CD4-positive, alpha-beta T cell (primary cell): Measurements from ENCODE around the gene SOCS6. TPM values are rescaled to one million over a fixed set of nuclear protein-coding genes. Genes with fewer than 3 reads are reported as not detected.

Experiments used
- ATAC-seq: fragments of 200-7000 bp; cut with Tn5 transposase; one replicate; pipeline ENCODE4 v1.10.0; 2022; ENCODE audit warnings: mild to moderate bottlenecking; ENCODE audit not compliant: poor library complexity
- CTCF ChIA-PET: fragments of 350-600 bp; sonication (Branson Sonifier 250); formaldehyde crosslinking; loops from one replicate; lab custom pipeline; 2021; ENCODE audit warnings: antibody characterized with exemption, inconsistent platforms; lab: Charles Lee
- POLR2A ChIA-PET: fragments of 350-600 bp; sonication (Branson Sonifier 250); formaldehyde crosslinking; loops from one replicate; lab custom pipeline; 2021; ENCODE audit warnings: antibody characterized with exemption, inconsistent platforms; lab: Charles Lee
- DNase-seq, 14 experiments: peaks; one replicate each; pipeline ENCODE4 v3.0.0-alpha.2; 2013 to 2020; ENCODE audit warnings: mixed read lengths in 2 of 14
- H3K27ac ChIP-seq, 2 donors: one replicate each; pipeline versions ENCODE4 v1.5.1 to v1.7.0; 2013; ENCODE audit warnings: low read length in 2 of 2, low read depth in 1 of 2, mild to moderate bottlenecking in 1 of 2
- H3K27me3 ChIP-seq, 2 experiments: 1 replicate in 1 of 2; 2 replicates in 1 of 2; pipeline versions ENCODE4 v1.6.1 to v1.7.0; 2013; ENCODE audit warnings: low read length in 2 of 2, control low read depth in 1 of 2, mild to moderate bottlenecking in 1 of 2, moderate library complexity in 1 of 2; ENCODE audit not compliant: insufficient read depth in 2 of 2, control insufficient read depth in 1 of 2
- H3K36me3 ChIP-seq: one replicate; pipeline ENCODE4 v1.6.1; 2013; ENCODE audit warnings: low read length, control low read depth; ENCODE audit not compliant: insufficient read depth
- H3K4me1 ChIP-seq: one replicate; pipeline ENCODE4 v1.6.1; 2013; ENCODE audit warnings: low read length, control low read depth; ENCODE audit not compliant: insufficient read depth
- H3K4me3 ChIP-seq: one replicate; pipeline ENCODE4 v1.5.1; 2013; ENCODE audit warnings: mild to moderate bottlenecking, low read length, moderate library complexity
- H3K9me3 ChIP-seq, 2 experiments: 1 replicate in 1 of 2; 2 replicates in 1 of 2; pipeline versions ENCODE4 v1.6.1 to v1.7.0; 2013; ENCODE audit warnings: low read length in 2 of 2, mild to moderate bottlenecking in 2 of 2, control low read depth in 1 of 2, moderate library complexity in 1 of 2; ENCODE audit not compliant: control insufficient read depth in 1 of 2, insufficient read depth in 1 of 2
- H3K27ac Mint-ChIP-seq: one replicate; pipeline ENCODE4 v1.8.0; 2020; ENCODE audit warnings: mixed read lengths
- H3K27me3 Mint-ChIP-seq: one replicate; pipeline ENCODE4 v1.8.0; 2021; ENCODE audit warnings: mixed read lengths
- H3K36me3 Mint-ChIP-seq: one replicate; pipeline ENCODE4 v1.8.0; 2021; ENCODE audit warnings: low read depth, mixed read lengths
- H3K4me1 Mint-ChIP-seq: one replicate; pipeline ENCODE4 v1.8.0; 2021; ENCODE audit warnings: low read depth, mixed read lengths
- H3K4me3 Mint-ChIP-seq: one replicate; pipeline ENCODE4 v1.8.0; 2020; ENCODE audit warnings: mild to moderate bottlenecking, mixed read lengths
- H3K9me3 Mint-ChIP-seq: one replicate; pipeline ENCODE4 v1.8.0; 2020; ENCODE audit warnings: mixed read lengths
- CTCF ChIP-seq: fragments of 200-600 bp; IDR thresholded peaks from one replicate; pipeline ENCODE4 v1.8.0; 2022; ENCODE audit warnings: antibody characterized with exemption, mild to moderate bottlenecking
- intact Hi-C, 2 experiments: fragments of 100-400 bp; cut with DNase I in 1 of 2; cut with micrococcal nuclease in 1 of 2; formaldehyde crosslinking; loops; one replicate each; pipeline versions ENCODE4 v1.15.1 to v1.9.0; 2023 to 2025; cut with DNase I, micrococcal nuclease
- total RNA-seq, 174 experiments: library from RNA in 2 of 174; stranded (reverse) in 2 of 174; gene quantifications; one replicate each; pipeline ENCODE4 v1.2.3 and lab custom pipeline; 2021 to 2026

Gene SOCS6
- total RNA-seq, 2 experiments from 2014 or later = 1.8 to 2.5 TPM

GRCh38 chr18:70308555-70309294 is 19.9 kb downstream of the SOCS6 start:
- Mint-ChIP-seq H3K27ac (no peak overlapping the region), H3K9me3 (no peaks in the 10 kb centered on the region), H3K27me3 (no peaks in the 10 kb centered on the region), H3K4me1 (no peaks in the 10 kb centered on the region), H3K4me3 (no peak overlapping the region), H3K36me3 (no peaks in the 10 kb centered on the region)
- Histone ChIP-seq H3K9me3 (peaks cover 4 to 8% of the 10 kb centered on the region in 2 experiments), H3K36me3 (no peaks in the 10 kb centered on the region), H3K27ac (no peak overlapping the region), H3K4me1 (no peaks in the 10 kb centered on the region), H3K4me3 (no peak overlapping the region), H3K27me3 (no peaks in the 10 kb centered on the region)
- ATAC-seq = no peak
- intact Hi-C loops = no loop called here
- ChIA-PET CTCF (no interaction called here), POLR2A (no interaction called here)
- no peak for TF ChIP-seq CTCF
- no peak for DNase-seq

GRCh38 chr18:70310560-70311320 is 21.9 kb downstream of the SOCS6 start:
- Mint-ChIP-seq H3K27ac (no peak overlapping the region), H3K4me3 (no peak overlapping the region), H3K9me3 (no peaks in the 10 kb centered on the region), H3K36me3 (no peaks in the 10 kb centered on the region), H3K27me3 (no peaks in the 10 kb centered on the region), H3K4me1 (no peaks in the 10 kb centered on the region)
- DNase-seq (no peak), ATAC-seq (no peak)
- intact Hi-C loops = no loop called here
- H3K27ac ChIP-seq = no peak overlapping the region
- no peaks in the 10 kb centered on the region for H3K4me1 ChIP-seq
- peaks cover 4% of the 10 kb centered on the region in 2 experiments for H3K9me3 ChIP-seq
- no peak for TF ChIP-seq CTCF
- H3K36me3 ChIP-seq = no peaks in the 10 kb centered on the region
- no peak overlapping the region for H3K4me3 ChIP-seq
- no peaks in the 10 kb centered on the region for H3K27me3 ChIP-seq
- ChIA-PET CTCF (no interaction called here), POLR2A (no interaction called here)

GRCh38 chr18:70311726-70312125 is 22.9 kb downstream of the SOCS6 start:
- Mint-ChIP-seq H3K9me3 (no peaks in the 10 kb centered on the region), H3K27me3 (no peaks in the 10 kb centered on the region), H3K36me3 (no peaks in the 10 kb centered on the region), H3K27ac (no peak overlapping the region), H3K4me1 (no peaks in the 10 kb centered on the region), H3K4me3 (no peak overlapping the region)
- no peak overlapping the region for H3K4me3 ChIP-seq
- DNase-seq (no peak), ATAC-seq (no peak)
- ChIA-PET POLR2A (no interaction called here), CTCF (no interaction called here)
- no peaks in the 10 kb centered on the region for H3K27me3 ChIP-seq
- H3K27ac ChIP-seq = no peak overlapping the region
- intact Hi-C loops = no loop called here
- TF ChIP-seq CTCF = no peak
- no peaks in the 10 kb centered on the region for H3K4me1 ChIP-seq
- H3K9me3 ChIP-seq = peaks cover 4% of the 10 kb centered on the region in 2 experiments
- no peaks in the 10 kb centered on the region for H3K36me3 ChIP-seq
